Neural crest cell (in vitro differentiated cells): ENCODE measurements around the gene KRT85. TPM values are rescaled to one million over a fixed set of nuclear protein-coding genes. Genes with fewer than 3 reads are reported as not detected.

Source experiments
- DNase-seq: peaks from one replicate; pipeline ENCODE4 v3.0.0; 2021; ENCODE audit warnings: low read depth, mixed read lengths, low spot score
- H3K27ac Mint-ChIP-seq: one replicate; pipeline ENCODE4 v1.8.0; 2021; ENCODE audit warnings: mild to moderate bottlenecking, mixed read lengths; ENCODE audit not compliant: unreplicated experiment
- H3K27me3 Mint-ChIP-seq: 2 replicates; pipeline ENCODE4 v1.8.0; 2021; ENCODE audit warnings: low read depth, mild to moderate bottlenecking, mixed read lengths
- H3K36me3 Mint-ChIP-seq: 2 replicates; pipeline ENCODE4 v1.8.0; 2021; ENCODE audit warnings: low read depth, mild to moderate bottlenecking, mixed read lengths
- H3K4me1 Mint-ChIP-seq: 2 replicates; pipeline ENCODE4 v1.8.0; 2021; ENCODE audit warnings: mixed read lengths
- H3K4me3 Mint-ChIP-seq: one replicate; pipeline ENCODE4 v1.8.0; 2021; ENCODE audit warnings: mild to moderate bottlenecking, mixed read lengths
- H3K9me3 Mint-ChIP-seq: 2 replicates; pipeline ENCODE4 v1.8.0; 2021; ENCODE audit warnings: mixed read lengths
- total RNA-seq: library from RNA; stranded (reverse); gene quantifications from 2 replicates; pipeline ENCODE4 v1.2.1, GENCODE V29; 2021
- TF ChIP-seq, protein P1 (sequence below): fragments of 200-600 bp; sonication (generic); conservative IDR thresholded peaks from 2 replicates; pipeline ENCODE4 v1.5.0; 2021; ENCODE audit warnings: antibody characterized with exemption, mild to moderate bottlenecking

The KRT85 gene
- total RNA-seq, 1 donor from 2014 or later, result not detected

DNA sequence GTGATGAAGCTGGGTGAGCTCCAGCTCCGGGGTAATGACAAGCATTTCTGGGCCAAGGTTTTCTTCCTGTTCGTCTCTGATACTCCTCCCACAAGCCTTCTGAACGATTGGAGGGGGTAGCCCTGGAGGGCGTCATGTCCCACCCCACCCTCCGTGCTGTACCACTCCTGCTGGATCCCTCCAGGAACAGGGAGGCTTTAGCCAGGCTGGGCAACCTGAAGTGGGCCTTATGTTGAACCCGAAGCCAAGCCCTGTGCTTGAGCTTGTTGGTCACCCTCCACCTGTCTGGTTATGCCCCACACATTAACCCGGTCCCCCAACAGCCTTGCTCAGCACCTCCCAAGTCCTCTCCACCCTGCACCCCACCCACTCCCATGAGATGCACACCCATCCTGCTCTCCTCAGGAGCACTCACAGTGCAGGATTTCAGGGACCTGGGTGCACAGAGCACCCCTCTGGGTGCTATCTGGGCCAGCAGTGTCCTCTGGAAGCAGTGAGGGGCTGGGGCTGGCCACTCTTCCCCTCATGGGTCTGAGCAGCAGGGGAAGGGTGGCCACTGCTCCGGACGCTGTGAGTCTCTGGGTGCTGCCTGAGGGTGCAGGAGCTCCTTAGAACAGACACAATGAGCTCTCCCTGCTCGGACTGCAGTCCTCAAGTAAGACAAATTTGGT, 39.3 kb downstream of the KRT85 start:
- TF ChIP-seq, protein P1, sequence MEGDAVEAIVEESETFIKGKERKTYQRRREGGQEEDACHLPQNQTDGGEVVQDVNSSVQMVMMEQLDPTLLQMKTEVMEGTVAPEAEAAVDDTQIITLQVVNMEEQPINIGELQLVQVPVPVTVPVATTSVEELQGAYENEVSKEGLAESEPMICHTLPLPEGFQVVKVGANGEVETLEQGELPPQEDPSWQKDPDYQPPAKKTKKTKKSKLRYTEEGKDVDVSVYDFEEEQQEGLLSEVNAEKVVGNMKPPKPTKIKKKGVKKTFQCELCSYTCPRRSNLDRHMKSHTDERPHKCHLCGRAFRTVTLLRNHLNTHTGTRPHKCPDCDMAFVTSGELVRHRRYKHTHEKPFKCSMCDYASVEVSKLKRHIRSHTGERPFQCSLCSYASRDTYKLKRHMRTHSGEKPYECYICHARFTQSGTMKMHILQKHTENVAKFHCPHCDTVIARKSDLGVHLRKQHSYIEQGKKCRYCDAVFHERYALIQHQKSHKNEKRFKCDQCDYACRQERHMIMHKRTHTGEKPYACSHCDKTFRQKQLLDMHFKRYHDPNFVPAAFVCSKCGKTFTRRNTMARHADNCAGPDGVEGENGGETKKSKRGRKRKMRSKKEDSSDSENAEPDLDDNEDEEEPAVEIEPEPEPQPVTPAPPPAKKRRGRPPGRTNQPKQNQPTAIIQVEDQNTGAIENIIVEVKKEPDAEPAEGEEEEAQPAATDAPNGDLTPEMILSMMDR, result no peak
- no peak for DNase-seq
- Mint-ChIP-seq H3K27ac (no peak overlapping the region), H3K36me3 (no peaks in the 10 kb centered on the region), H3K4me3 (no peak overlapping the region), H3K9me3 (no peaks in the 10 kb centered on the region), H3K27me3 (peaks cover 29% of the 10 kb centered on the region), H3K4me1 (no peaks in the 10 kb centered on the region)

DNA sequence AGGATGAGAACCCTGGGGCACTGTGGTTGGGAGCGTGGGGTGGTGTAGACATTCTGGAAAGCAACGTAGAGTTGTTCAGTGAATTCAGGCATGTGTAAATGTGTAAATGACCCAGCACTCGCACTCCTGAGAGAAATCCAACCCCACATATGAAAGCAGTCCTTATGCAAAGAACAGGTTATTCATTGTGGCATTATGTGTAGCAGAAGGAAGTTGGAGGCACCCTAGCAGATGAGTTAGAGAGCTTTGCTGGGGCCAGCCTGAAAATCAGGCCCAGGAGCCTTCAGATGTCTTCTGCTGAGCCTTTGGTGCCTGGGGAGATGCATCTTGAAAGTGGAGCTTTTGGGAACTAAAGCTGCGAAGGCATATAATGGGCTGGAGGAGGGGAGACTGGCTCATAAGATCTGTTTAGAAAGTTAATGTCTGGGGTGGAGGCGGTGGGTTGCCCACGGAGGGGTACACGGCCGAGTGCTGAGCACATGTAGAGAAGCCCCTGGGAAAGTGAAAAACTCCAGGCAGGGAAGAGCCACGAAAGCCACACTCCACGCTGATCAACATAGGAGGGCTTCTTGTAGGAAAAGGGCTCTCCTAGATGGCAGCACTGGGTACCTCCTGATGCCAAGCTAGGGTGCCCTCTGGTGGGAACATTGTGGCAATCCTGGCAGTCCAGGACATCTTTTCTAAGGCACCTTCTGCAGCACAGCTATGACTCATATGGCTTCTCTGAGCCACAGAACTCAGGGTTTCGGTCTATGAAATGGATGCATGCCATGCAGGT, 40.0 kb downstream of the KRT85 start:
- peak; percentile 53 for DNase-seq
- H3K27me3 Mint-ChIP-seq, result peaks cover 35% of the 10 kb centered on the region

DNA sequence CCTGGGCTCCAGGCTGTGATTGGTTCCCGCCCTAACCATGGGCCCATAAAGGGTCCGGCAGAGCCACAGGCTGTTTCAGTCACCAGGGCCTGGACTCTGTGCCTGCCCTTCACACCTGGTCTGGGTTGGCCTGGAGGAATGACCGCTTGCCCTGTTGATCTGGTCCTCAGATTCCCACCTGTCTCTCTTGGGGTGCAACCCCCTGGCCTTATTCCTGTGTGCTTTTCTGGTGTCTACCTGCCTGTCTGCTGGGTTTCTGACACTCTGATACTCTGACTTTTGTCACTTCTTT, 43.2 kb downstream of the KRT85 start:
- H3K9me3 Mint-ChIP-seq, result no peaks in the 10 kb centered on the region
- DNase-seq, result no peak
- TF ChIP-seq, protein P1, result no peak
- no peaks in the 10 kb centered on the region for H3K36me3 Mint-ChIP-seq
- H3K27ac Mint-ChIP-seq, result no peak overlapping the region
- peaks cover 44% of the 10 kb centered on the region for H3K27me3 Mint-ChIP-seq
- H3K4me3 Mint-ChIP-seq, result no peak overlapping the region
- H3K4me1 Mint-ChIP-seq, result no peaks in the 10 kb centered on the region

More for the DNA sequence above, 40.0 kb downstream of the KRT85 start:
- Mint-ChIP-seq H3K27ac (no peak overlapping the region), H3K9me3 (no peaks in the 10 kb centered on the region), H3K36me3 (no peaks in the 10 kb centered on the region), H3K4me3 (no peak overlapping the region), H3K4me1 (no peaks in the 10 kb centered on the region)
- TF ChIP-seq, protein P1, result peak; percentile 70

DNA sequence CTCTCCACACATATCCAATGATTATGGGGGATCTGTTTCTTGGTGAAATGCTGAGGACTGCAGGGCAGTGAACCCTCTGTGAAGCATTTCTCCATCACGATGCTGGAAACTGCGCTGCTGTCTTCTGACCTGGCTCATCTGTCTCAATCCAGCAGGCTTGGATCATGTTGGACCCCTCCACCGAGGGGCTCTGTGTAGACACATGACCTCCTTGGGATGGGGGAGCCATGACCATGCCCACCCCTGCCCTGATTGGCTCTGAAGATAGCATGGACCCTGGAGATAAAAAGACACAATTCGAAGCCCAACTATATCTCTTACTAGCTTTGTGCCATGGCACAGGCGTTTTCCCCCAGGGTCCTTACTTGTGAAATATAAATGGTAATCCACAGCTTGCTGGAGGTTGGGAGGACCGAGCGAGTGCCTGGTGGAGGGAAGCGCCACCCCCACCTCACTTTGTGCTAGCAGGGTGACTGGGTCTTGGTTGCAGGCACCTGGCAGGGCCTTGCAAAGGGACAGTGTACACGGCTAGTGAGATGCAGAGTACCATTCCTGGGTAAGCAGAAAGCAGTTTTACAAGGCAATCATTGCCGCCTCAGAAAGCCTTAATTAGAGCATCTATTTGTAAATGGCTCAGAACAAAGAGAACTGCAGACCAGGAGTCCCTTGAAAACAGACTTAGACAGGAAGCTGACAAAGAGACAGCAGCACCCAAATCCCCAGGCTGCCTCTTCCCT, 43.7 kb downstream of the KRT85 start:
- H3K36me3 Mint-ChIP-seq, result no peaks in the 10 kb centered on the region

DNA sequence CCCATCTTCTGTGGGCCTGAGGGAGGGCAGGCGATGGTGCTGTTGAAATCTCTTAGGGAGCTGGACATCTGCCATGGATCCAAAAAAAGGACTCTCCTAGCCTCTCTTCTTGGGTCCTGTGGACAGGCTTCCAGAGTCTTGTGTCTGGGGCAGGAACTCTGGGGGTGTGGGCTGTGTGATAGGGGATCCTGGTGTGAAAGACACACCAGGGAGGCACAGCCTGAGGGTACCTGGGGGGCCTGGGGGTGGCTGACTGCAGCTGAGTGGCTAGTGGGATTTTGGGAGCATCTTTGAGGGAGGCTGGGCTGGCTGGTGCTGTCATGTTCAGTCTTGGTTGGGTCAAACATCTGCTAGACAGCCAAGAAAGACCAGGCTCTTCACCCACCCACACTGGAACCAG, 44.3 kb downstream of the KRT85 start:
- H3K36me3 Mint-ChIP-seq, result no peaks in the 10 kb centered on the region
- TF ChIP-seq, protein P1, result no peak
- H3K27ac Mint-ChIP-seq, result no peak overlapping the region
- no peaks in the 10 kb centered on the region for H3K4me1 Mint-ChIP-seq
- DNase-seq, result no peak
- no peak overlapping the region for H3K4me3 Mint-ChIP-seq
- no peaks in the 10 kb centered on the region for H3K9me3 Mint-ChIP-seq
- peaks cover 49% of the 10 kb centered on the region for H3K27me3 Mint-ChIP-seq

More for the DNA sequence above, 43.7 kb downstream of the KRT85 start:
- Mint-ChIP-seq H3K27ac (no peak overlapping the region), H3K9me3 (no peaks in the 10 kb centered on the region), H3K27me3 (peaks cover 46% of the 10 kb centered on the region), H3K4me3 (no peak overlapping the region), H3K4me1 (no peaks in the 10 kb centered on the region)
- no peak for DNase-seq
- TF ChIP-seq, protein P1, result no peak
